Measurements from ENCODE around the gene SERPIND1.
A peak's percentile ranks its signal among the peaks of the same experiment; 100 is the strongest.

SERPIND1 gene

DNA sequence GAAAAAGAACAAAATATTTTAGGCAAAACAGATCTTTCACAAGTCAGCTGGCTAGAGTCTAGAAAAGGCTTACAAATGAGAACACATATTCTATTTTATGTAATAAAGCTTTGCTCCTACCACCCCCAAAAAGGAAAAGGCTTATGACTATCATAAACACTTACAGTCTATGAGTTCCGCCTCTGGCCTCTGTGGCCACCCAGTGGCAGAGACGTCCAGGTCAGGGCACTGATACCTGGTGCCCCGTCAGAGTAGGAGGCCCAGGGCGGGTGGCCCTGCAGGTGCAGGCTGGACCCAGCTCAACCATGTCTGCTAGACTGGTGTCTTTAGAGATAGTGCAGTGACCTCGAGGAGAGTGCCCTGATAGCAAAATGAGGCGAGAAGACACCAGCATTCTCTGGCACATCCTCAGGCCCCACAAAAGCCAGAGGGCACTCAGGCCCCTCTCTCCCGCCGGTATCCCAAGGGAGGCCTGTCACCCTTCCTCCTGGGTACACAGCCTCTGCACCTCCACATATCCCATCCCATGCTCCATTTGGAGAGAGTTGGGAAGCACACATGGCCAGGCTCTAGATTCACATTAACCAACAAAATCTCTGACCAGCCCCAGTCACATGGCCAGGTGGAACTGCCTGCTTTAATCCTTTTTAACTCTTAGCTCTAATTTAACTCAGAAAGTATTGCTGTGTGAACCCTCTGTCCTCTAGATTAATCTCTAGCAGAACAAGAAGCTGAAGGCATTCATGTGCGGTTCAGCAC lies 27.3 kb upstream of the SERPIND1 start:
- DNase-seq (ENCODE audit: extremely low read depth, insufficient read length), result no peak
- TF ChIP-seq, protein P1, sequence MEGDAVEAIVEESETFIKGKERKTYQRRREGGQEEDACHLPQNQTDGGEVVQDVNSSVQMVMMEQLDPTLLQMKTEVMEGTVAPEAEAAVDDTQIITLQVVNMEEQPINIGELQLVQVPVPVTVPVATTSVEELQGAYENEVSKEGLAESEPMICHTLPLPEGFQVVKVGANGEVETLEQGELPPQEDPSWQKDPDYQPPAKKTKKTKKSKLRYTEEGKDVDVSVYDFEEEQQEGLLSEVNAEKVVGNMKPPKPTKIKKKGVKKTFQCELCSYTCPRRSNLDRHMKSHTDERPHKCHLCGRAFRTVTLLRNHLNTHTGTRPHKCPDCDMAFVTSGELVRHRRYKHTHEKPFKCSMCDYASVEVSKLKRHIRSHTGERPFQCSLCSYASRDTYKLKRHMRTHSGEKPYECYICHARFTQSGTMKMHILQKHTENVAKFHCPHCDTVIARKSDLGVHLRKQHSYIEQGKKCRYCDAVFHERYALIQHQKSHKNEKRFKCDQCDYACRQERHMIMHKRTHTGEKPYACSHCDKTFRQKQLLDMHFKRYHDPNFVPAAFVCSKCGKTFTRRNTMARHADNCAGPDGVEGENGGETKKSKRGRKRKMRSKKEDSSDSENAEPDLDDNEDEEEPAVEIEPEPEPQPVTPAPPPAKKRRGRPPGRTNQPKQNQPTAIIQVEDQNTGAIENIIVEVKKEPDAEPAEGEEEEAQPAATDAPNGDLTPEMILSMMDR (IDR thresholded peaks at IDR 0.05; ENCODE audit: insufficient read depth, low read length, poor library complexity, severe bottlenecking), result no peak
- Histone ChIP-seq H3K27me3 (replicated peaks; ENCODE audit: control insufficient read depth, insufficient read depth, low read length) (no peaks in the 10 kb centered on the region), H3K4me3 (replicated peaks; ENCODE audit: low read depth, low read length) (no peak overlapping the region), H3K36me3 (ENCODE audit: control insufficient read depth, insufficient read depth, low read length) (peaks cover 15% of the 10 kb centered on the region)

DNA sequence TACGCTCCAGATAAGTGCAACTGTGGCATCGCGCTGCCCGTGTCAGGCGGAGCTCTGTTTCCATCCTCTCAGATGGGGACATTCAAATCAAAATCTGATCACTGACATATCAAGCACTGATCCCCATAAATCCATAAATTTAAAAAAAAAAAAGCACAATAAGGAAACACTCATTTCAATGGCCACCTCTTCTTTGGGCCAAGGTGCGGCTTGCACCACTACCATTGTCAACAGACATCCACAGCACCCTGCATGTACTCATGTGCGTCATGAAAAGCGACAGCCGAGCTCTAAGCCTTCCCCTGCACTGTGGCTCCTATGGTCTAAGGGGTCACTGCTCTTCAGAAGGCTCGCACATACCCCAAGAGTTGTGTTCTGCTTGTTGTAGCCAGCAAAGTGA lies 26.7 kb upstream of the SERPIND1 start:
- TF ChIP-seq, protein P1 (IDR thresholded peaks at IDR 0.05; ENCODE audit: insufficient read depth, low read length, poor library complexity, severe bottlenecking), result no peak
- H3K27me3 ChIP-seq (replicated peaks; ENCODE audit: control insufficient read depth, insufficient read depth, low read length), result no peaks in the 10 kb centered on the region
- DNase-seq (ENCODE audit: extremely low read depth, insufficient read length), result no peak
- peaks cover 16% of the 10 kb centered on the region for H3K36me3 ChIP-seq (ENCODE audit: control insufficient read depth, insufficient read depth, low read length)
- H3K4me3 ChIP-seq (replicated peaks; ENCODE audit: low read depth, low read length), result no peak overlapping the region

DNA sequence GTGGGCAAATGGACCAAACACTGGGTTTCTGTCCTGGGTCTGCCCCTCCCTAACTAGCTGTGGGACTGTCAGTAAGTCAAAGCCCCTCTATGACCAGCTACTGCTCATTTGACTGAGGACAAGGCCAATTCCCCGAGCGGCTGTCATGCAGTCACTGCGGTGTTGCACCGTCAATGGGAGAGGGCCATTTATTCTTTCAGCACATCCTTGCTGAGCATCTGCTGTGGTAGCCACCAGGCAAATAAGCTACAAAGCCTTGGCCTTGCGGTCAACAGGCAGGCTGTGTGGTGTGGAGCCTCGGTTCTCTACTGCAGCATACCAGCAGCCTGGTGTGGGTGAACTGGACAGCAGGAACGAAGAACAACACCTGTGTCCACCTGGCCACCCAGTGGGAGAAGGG lies 25.8 kb upstream of the SERPIND1 start:
- TF ChIP-seq, protein P1 (IDR thresholded peaks at IDR 0.05; ENCODE audit: insufficient read depth, low read length, poor library complexity, severe bottlenecking), result no peak
- no peak for DNase-seq (ENCODE audit: extremely low read depth, insufficient read length)
- no peaks in the 10 kb centered on the region for H3K27me3 ChIP-seq (replicated peaks; ENCODE audit: control insufficient read depth, insufficient read depth, low read length)
- no peak overlapping the region for H3K4me3 ChIP-seq (replicated peaks; ENCODE audit: low read depth, low read length)
- peaks cover 14% of the 10 kb centered on the region for H3K36me3 ChIP-seq (ENCODE audit: control insufficient read depth, insufficient read depth, low read length)

DNA sequence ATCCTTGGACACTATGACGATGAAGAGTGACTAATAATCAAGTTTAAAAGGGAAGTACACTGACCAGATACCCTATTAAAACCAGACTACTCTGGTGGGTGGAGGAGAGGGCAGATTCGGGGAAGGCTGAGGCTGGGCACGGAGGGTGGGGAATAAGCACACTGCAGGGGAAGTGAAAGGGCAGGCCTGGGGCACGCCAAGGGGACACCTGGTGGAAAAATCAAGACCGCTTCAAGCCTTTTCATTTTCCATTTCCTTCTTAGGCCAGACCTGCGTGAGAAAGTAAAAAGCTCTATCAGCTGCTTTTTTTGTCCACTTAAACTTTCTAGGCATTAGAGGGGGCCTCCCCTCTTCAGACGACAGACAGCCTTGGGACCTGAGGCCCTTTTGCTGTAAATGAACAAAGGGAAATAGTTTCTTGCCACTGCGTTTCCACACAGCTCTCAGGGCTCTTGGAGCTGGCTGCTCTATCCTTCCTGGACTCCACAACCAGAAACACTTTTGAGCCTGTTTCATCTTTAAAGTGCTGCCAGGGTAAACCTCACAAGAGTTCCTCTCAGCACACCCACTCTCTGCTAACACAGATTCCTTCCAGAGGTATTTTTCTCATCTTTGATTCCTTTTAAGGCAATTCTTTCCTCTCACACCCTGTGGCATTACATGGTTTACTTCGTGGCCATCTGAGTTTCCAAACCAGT lies 25.0 kb upstream of the SERPIND1 start:
- no peak overlapping the region for H3K4me3 ChIP-seq (replicated peaks; ENCODE audit: low read depth, low read length)
- DNase-seq (ENCODE audit: extremely low read depth, insufficient read length), result peak; percentile 71
- H3K27me3 ChIP-seq (replicated peaks; ENCODE audit: control insufficient read depth, insufficient read depth, low read length), result no peaks in the 10 kb centered on the region
- TF ChIP-seq, protein P1 (IDR thresholded peaks at IDR 0.05; ENCODE audit: insufficient read depth, low read length, poor library complexity, severe bottlenecking), result peak; percentile 9
- peaks cover 14% of the 10 kb centered on the region for H3K36me3 ChIP-seq (ENCODE audit: control insufficient read depth, insufficient read depth, low read length)

DNA sequence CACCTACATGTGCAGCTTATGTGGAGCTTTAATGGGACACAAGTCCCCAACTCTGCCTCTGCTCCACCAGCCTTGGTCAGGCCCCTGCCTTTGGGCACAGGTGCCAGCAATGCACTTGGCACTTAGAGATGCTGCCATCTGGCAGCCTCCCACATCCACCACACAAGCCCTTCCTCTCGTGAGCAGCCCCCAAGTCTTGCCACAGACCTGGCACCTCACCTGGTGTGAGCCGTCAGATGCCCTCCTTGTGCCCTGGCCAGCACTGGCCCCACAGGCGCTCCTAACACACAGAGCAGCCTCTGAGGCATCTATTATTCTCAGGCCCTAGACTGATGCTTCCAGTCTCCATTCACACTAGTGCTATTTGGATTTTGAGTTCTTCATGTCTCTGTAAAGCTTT lies 24.5 kb upstream of the SERPIND1 start:
- Histone ChIP-seq H3K36me3 (ENCODE audit: control insufficient read depth, insufficient read depth, low read length) (peaks cover 14% of the 10 kb centered on the region), H3K27me3 (replicated peaks; ENCODE audit: control insufficient read depth, insufficient read depth, low read length) (no peaks in the 10 kb centered on the region), H3K4me3 (replicated peaks; ENCODE audit: low read depth, low read length) (no peak overlapping the region)
- TF ChIP-seq, protein P1 (IDR thresholded peaks at IDR 0.05; ENCODE audit: insufficient read depth, low read length, poor library complexity, severe bottlenecking), result no peak
- DNase-seq (ENCODE audit: extremely low read depth, insufficient read length), result no peak

Data from GM06990 (cell line).